Neural cell (in vitro differentiated cells): ENCODE results near the gene PELI2. TPM values are rescaled to one million over a fixed set of nuclear protein-coding genes. Genes with fewer than 3 reads are reported as not detected.

ENCODE experiments used
- H2AFZ ChIP-seq: fragments of 200-600, 300-800 bp; sonication (generic), shearing (Covaris generic); 2 replicates; pipeline ENCODE4 v1.6.0; 2014; ENCODE audit warnings: low read depth, mild to moderate bottlenecking, antibody characterized with exemption, low read length, moderate library complexity
- H3F3A ChIP-seq: fragments of 200-600 bp; shearing (Covaris generic); 2 replicates; pipeline ENCODE4 v1.6.1; 2016; ENCODE audit warnings: mild to moderate bottlenecking, moderate library complexity, mixed read lengths, antibody characterized with exemption, low read length; ENCODE audit not compliant: insufficient read depth, poor library complexity, severe bottlenecking
- H3K27ac ChIP-seq: fragments of 200-600, 300-800 bp; sonication (generic), shearing (Covaris generic); 2 replicates; pipeline ENCODE4 v1.5.1; 2014; ENCODE audit warnings: mild to moderate bottlenecking, low read length, moderate library complexity
- H3K27me3 ChIP-seq: fragments of 300-800, 200-600 bp; sonication (generic), shearing (Covaris generic); 2 replicates; pipeline ENCODE4 v1.6.0; 2014; ENCODE audit warnings: mild to moderate bottlenecking, low read depth, low read length, moderate library complexity; ENCODE audit not compliant: insufficient read depth
- H3K36me3 ChIP-seq: fragments of 300-800, 200-600 bp; sonication (generic), shearing (Covaris generic); 2 replicates; pipeline ENCODE4 v1.5.1; 2014; ENCODE audit warnings: mild to moderate bottlenecking, antibody characterized with exemption, low read length, moderate library complexity; ENCODE audit not compliant: insufficient read depth
- H3K4me2 ChIP-seq: fragments of 300-800, 200-600 bp; sonication (generic), shearing (Covaris generic); 2 replicates; pipeline ENCODE4 v1.6.0; 2014; ENCODE audit warnings: mild to moderate bottlenecking, low read length
- H3K4me3 ChIP-seq: fragments of 300-800, 200-600 bp; sonication (generic), shearing (Covaris generic); 2 replicates; pipeline ENCODE4 v1.5.1; 2014; ENCODE audit warnings: mild to moderate bottlenecking, low read length, moderate library complexity
- H3K79me2 ChIP-seq: fragments of 200-600 bp; shearing (Covaris generic); replicated peaks from 2 replicates; pipeline ENCODE4 v1.6.0; 2014; ENCODE audit warnings: mild to moderate bottlenecking, low read length, moderate library complexity; ENCODE audit not compliant: insufficient read depth
- H3K9ac ChIP-seq: fragments of 300-800, 200-600 bp; sonication (generic), shearing (Covaris generic); 2 replicates; pipeline ENCODE4 v1.6.1; 2016; ENCODE audit warnings: mild to moderate bottlenecking, low read length, mixed read lengths
- H3K9me2 ChIP-seq: fragments of 200-600 bp; shearing (Covaris generic); 2 replicates; pipeline ENCODE4 v1.6.1; 2016; ENCODE audit warnings: mild to moderate bottlenecking, low read length, mixed read lengths; ENCODE audit not compliant: insufficient read depth
- H3K9me3 ChIP-seq: fragments of 200-600, 300-800 bp; sonication (generic), shearing (Covaris generic); 2 replicates; pipeline ENCODE4 v1.6.1; 2016; ENCODE audit warnings: mild to moderate bottlenecking, mixed run types, low read length, moderate library complexity, mixed read lengths
- H4K20me1 ChIP-seq: fragments of 200-600 bp; shearing (Covaris generic); 2 replicates; pipeline ENCODE4 v1.6.1; 2016; ENCODE audit warnings: mild to moderate bottlenecking, mixed run types; ENCODE audit not compliant: insufficient read depth
- EP300 ChIP-seq: fragments of 450-650 bp; conservative IDR thresholded peaks from 2 replicates; pipeline ENCODE4 v1.6.1; 2014; ENCODE audit warnings: antibody characterized with exemption, mild to moderate bottlenecking, moderate library complexity; ENCODE audit not compliant: poor library complexity, severe bottlenecking
- EZH2 ChIP-seq: fragments of 200-600, 300-800 bp; shearing (Covaris generic), sonication (generic); IDR thresholded peaks from 2 replicates; pipeline ENCODE4 v1.6.1; 2014; ENCODE audit warnings: antibody characterized with exemption, low read length, borderline replicate concordance, mild to moderate bottlenecking; ENCODE audit not compliant: insufficient read depth, poor library complexity, severe bottlenecking
- MXI1 ChIP-seq: fragments of 450-650 bp; conservative IDR thresholded peaks from 2 replicates; pipeline ENCODE4 v1.6.1; 2014; ENCODE audit warnings: antibody characterized with exemption, mild to moderate bottlenecking; ENCODE audit not compliant: poor library complexity, severe bottlenecking
- POLR2AphosphoS5 ChIP-seq: IDR thresholded peaks from 2 replicates; pipeline ENCODE4 v1.6.1; 2012
- RAD21 ChIP-seq: fragments of 450-650 bp; conservative IDR thresholded peaks from 2 replicates; pipeline ENCODE4 v1.6.1; 2014; ENCODE audit warnings: antibody characterized with exemption, mild to moderate bottlenecking, moderate library complexity
- SMC3 ChIP-seq: fragments of 450-650 bp; conservative IDR thresholded peaks from 2 replicates; pipeline ENCODE4 v1.6.1; 2014; ENCODE audit warnings: antibody characterized with exemption, mild to moderate bottlenecking, moderate library complexity; ENCODE audit not compliant: poor library complexity
- TAF1 ChIP-seq: IDR thresholded peaks from 2 replicates; pipeline ENCODE4 v1.6.1; 2012; ENCODE audit warnings: low read depth
- polyA plus RNA-seq: library from polyadenylated mRNA; depleted of rRNA; stranded (reverse); fragments of >200 nt; gene quantifications from 2 replicates; pipeline ENCODE4 v1.2.3, GENCODE V29; 2014
- TF ChIP-seq, protein P1 (sequence below): fragments of 450-650 bp; IDR thresholded peaks from 2 replicates; pipeline ENCODE4 v1.5.1; 2014; ENCODE audit warnings: antibody characterized with exemption, mild to moderate bottlenecking, moderate library complexity; ENCODE audit not compliant: poor library complexity, severe bottlenecking
- TF ChIP-seq, protein P2 (sequence below): IDR thresholded peaks from 2 replicates; pipeline ENCODE4 v1.6.1; 2012; ENCODE audit warnings: borderline replicate concordance

The PELI2 gene
- polyA plus RNA-seq, 1 donor from 2014 or later = 5.3 TPM

DNA sequence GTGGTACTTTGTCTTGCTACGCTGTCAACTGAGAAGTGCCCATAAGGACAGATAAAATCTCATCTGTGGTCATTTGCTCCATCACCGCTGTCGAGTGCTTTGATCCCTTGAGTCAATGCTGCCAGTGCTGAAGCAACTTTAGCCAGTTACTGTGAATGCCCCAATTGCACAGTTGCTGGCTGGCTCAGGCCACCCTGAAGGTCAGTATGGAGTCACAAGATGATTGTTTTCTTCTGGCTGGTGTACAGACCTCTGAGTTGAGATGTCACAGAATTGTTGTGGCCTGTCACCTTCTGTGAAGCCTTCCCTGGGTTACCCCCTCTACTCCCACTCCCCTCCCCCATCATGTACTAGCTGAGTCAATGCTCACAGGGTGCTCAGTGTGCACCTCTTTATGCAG lies 92.9 kb downstream of the PELI2 start:
- H3K27me3 ChIP-seq = no peaks in the 10 kb centered on the region
- H4K20me1 ChIP-seq = no peaks in the 10 kb centered on the region
- H3K9me3 ChIP-seq = no peaks in the 10 kb centered on the region
- H3K79me2 ChIP-seq = peaks cover 22% of the 10 kb centered on the region
- TF ChIP-seq EP300 (no peak), EZH2 (no peak), TAF1 (no peak), POLR2AphosphoS5 (no peak), RAD21 (no peak), SMC3 (no peak), MXI1 (no peak)
- TF ChIP-seq, protein P1, sequence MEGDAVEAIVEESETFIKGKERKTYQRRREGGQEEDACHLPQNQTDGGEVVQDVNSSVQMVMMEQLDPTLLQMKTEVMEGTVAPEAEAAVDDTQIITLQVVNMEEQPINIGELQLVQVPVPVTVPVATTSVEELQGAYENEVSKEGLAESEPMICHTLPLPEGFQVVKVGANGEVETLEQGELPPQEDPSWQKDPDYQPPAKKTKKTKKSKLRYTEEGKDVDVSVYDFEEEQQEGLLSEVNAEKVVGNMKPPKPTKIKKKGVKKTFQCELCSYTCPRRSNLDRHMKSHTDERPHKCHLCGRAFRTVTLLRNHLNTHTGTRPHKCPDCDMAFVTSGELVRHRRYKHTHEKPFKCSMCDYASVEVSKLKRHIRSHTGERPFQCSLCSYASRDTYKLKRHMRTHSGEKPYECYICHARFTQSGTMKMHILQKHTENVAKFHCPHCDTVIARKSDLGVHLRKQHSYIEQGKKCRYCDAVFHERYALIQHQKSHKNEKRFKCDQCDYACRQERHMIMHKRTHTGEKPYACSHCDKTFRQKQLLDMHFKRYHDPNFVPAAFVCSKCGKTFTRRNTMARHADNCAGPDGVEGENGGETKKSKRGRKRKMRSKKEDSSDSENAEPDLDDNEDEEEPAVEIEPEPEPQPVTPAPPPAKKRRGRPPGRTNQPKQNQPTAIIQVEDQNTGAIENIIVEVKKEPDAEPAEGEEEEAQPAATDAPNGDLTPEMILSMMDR = no peak
- TF ChIP-seq, protein P2, sequence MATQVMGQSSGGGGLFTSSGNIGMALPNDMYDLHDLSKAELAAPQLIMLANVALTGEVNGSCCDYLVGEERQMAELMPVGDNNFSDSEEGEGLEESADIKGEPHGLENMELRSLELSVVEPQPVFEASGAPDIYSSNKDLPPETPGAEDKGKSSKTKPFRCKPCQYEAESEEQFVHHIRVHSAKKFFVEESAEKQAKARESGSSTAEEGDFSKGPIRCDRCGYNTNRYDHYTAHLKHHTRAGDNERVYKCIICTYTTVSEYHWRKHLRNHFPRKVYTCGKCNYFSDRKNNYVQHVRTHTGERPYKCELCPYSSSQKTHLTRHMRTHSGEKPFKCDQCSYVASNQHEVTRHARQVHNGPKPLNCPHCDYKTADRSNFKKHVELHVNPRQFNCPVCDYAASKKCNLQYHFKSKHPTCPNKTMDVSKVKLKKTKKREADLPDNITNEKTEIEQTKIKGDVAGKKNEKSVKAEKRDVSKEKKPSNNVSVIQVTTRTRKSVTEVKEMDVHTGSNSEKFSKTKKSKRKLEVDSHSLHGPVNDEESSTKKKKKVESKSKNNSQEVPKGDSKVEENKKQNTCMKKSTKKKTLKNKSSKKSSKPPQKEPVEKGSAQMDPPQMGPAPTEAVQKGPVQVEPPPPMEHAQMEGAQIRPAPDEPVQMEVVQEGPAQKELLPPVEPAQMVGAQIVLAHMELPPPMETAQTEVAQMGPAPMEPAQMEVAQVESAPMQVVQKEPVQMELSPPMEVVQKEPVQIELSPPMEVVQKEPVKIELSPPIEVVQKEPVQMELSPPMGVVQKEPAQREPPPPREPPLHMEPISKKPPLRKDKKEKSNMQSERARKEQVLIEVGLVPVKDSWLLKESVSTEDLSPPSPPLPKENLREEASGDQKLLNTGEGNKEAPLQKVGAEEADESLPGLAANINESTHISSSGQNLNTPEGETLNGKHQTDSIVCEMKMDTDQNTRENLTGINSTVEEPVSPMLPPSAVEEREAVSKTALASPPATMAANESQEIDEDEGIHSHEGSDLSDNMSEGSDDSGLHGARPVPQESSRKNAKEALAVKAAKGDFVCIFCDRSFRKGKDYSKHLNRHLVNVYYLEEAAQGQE = no peak
- H3K4me3 ChIP-seq = no peak overlapping the region
- no peak overlapping the region for H3K4me2 ChIP-seq
- H3F3A ChIP-seq = no peaks in the 10 kb centered on the region
- no peak overlapping the region for H3K27ac ChIP-seq
- no peak overlapping the region for H2AFZ ChIP-seq
- H3K9ac ChIP-seq = no peak overlapping the region
- H3K36me3 ChIP-seq = no peaks in the 10 kb centered on the region
- no peaks in the 10 kb centered on the region for H3K9me2 ChIP-seq

DNA sequence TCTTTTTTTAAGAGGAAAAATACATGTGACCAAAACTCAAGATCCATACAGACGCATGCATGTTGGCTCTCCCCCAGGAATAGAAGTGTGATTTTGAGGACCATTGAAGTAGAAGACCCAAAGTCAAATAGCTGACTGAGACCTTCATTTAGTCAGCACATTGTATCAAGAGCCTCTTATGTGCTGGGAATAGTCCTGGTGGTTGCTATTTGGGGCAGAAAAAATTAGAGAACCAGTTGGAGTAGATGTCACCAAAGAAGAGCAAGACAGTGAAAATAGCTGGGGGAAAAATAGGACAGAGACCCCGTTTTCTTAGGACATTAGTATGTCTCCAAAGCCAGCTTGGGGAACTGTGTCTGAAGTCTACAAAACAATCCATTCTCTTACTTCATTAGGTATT lies 93.6 kb downstream of the PELI2 start:
- no peaks in the 10 kb centered on the region for H3K9me3 ChIP-seq
- H3F3A ChIP-seq = no peaks in the 10 kb centered on the region
- H3K4me2 ChIP-seq = no peak overlapping the region
- no peaks in the 10 kb centered on the region for H4K20me1 ChIP-seq
- no peaks in the 10 kb centered on the region for H3K9me2 ChIP-seq
- no peaks in the 10 kb centered on the region for H3K36me3 ChIP-seq
- no peak overlapping the region for H3K9ac ChIP-seq
- peaks cover 22% of the 10 kb centered on the region for H3K79me2 ChIP-seq
- TF ChIP-seq RAD21 (no peak), SMC3 (no peak), TAF1 (no peak), EP300 (no peak), EZH2 (no peak), POLR2AphosphoS5 (no peak), MXI1 (no peak)
- TF ChIP-seq, protein P1 = no peak
- TF ChIP-seq, protein P2 = no peak
- no peaks in the 10 kb centered on the region for H3K27me3 ChIP-seq
- H3K27ac ChIP-seq = no peak overlapping the region
- H2AFZ ChIP-seq = no peak overlapping the region
- no peak overlapping the region for H3K4me3 ChIP-seq
